Skeletal muscle cell (primary cell): ENCODE data around the gene PAX1.

ENCODE experiments used
- DNase-seq: peaks from one replicate; pipeline ENCODE4 v3.0.0-alpha.2; 2010; ENCODE audit warnings: low read depth
- H3K4me3 ChIP-seq: 2 replicates; pipeline ENCODE4 v1.5.1; 2011; ENCODE audit warnings: low read depth, mild to moderate bottlenecking, control low read depth, low read length, moderate library complexity

The PAX1 gene

GRCh38 chr20:21719592-21720214, 14.2 kb downstream of the PAX1 start:
- peak; percentile 32 for DNase-seq
- no peak overlapping the region for H3K4me3 ChIP-seq

GRCh38 chr20:21725892-21726291, 20.4 kb downstream of the PAX1 start:
- no peak overlapping the region for H3K4me3 ChIP-seq
- DNase-seq = no peak

GRCh38 chr20:21729316-21729715, 23.9 kb downstream of the PAX1 start:
- H3K4me3 ChIP-seq = no peak overlapping the region
- no peak for DNase-seq

GRCh38 chr20:21739161-21739560, 33.7 kb downstream of the PAX1 start:
- no peak overlapping the region for H3K4me3 ChIP-seq
- no peak for DNase-seq

- no peak for DNase-seq
- H3K4me3 ChIP-seq = no peak overlapping the region
Measured at GRCh38 chr20:21739682-21740081, 34.2 kb downstream of the PAX1 start.

- H3K4me3 ChIP-seq = no peak overlapping the region
- no peak for DNase-seq
Measured at GRCh38 chr20:21741266-21741665, 35.8 kb downstream of the PAX1 start.

- no peak overlapping the region for H3K4me3 ChIP-seq
- DNase-seq = no peak
Measured at GRCh38 chr20:21762646-21763045, 57.2 kb downstream of the PAX1 start.

- H3K4me3 ChIP-seq = no peak overlapping the region
- DNase-seq = no peak
Measured at GRCh38 chr20:21767200-21767738, 61.8 kb downstream of the PAX1 start.

GRCh38 chr20:21767739-21768223, 62.3 kb downstream of the PAX1 start:
- no peak overlapping the region for H3K4me3 ChIP-seq
- DNase-seq = no peak
